Medulla oblongata (tissue), 1 donor: ENCODE data around the gene USP14.

Experiments
- DNase-seq: peaks from one replicate; pipeline ENCODE4 v3.0.0-alpha.2; 2015; ENCODE audit errors: extremely low spot score

USP14 gene

DNA sequence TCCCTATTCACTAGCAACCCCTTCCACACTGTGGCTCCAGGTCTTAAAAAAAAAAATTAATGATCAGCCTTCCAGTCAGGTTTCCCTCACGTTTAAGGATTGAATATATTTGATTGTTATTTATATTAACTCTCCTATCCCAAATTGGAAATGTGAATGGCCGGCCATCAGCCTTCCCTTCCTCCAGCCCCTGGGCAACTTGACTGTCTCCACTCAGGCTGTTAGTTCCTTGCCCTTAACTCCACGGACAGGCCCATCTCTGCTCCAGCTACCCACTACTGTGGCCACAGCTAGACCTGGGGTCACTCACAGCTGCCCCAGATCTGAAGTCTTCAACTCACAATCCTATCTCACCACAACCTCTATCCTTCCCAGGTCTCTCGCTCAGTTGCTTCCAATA lies 69.5 kb downstream of the USP14 start:
- no peak for DNase-seq

DNA sequence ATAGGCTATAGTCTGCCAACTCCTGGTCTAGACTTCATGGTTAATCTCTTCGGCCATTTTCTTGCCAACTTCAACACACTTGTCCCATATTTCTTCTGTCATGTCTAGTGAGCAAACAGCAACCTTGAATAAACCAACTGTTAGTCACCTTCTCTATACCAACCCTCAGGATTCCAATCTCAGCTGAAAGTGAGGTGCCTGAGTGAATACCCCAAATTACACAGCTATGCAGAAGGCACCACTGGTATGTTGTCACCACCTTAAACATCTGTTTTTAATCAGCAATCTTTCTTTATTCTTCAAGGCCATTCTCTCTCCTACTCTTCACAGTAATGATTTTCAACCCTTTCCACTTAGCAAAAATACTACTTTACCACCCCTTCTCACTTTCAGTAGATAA lies 70.2 kb downstream of the USP14 start:
- DNase-seq, result no peak

DNA sequence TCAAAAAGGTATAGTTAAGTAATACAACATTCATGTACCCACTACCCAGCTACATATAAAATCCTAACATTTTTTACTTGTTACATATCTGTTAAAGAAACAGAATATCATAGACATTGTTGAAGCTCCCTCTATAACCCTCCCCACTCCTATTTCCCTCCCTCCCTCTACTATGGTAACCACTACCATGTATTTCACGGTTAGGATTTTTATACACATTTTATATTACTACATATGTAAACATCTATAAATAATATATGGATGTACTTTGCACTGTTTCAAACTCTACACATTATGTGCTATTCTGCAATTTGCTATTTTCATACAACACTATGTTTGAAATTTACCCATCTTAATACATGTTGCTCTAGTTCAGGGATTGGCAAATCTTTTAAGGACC lies 73.2 kb downstream of the USP14 start:
- no peak for DNase-seq

DNA sequence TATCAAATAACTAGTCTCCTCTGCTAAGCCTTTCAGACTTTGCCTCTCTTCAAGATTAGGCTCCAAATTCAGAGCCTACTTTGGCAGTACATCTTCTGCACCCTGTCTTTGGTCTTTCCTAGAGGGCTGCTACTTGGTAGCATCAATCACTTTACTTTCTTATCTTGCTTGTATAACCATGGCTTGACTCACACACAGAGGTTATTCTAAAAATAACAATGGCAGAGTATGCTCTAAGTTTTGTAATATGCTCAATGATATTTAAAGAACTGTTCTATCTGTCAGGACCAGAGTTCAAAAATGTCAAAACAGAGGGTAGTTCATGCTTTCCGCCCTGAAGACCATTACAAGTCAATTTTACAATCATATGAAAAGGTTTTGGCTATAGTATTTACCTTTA lies 81.8 kb downstream of the USP14 start:
- no peak for DNase-seq

DNA sequence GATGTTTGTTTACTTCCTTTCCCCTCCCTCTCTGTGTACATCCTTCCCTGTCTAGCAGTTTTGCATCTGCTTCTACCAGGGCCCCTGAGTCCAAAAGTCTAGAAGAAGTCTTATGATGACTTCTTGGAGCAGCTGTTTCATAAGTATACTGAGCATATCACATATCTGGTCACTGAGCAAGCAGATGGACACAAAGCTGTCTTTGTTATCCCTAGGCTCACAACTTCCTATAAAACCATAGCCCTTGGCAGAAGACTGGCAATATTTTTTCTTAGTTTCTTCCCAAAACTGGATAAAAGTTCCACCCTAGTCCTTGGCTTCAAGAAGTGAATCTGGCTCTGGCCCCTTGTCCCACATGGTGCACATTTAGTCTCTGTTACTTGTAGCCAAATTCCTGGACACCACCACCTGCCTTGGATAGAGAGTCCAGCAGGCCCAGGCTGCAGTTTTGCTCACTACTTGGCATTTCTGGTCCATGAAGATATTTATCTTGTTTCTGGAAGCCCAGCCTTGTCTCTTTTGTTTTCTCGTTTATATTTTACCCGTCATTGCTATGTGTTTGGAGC lies 87.0 kb downstream of the USP14 start:
- peak; percentile 27 for DNase-seq

DNA sequence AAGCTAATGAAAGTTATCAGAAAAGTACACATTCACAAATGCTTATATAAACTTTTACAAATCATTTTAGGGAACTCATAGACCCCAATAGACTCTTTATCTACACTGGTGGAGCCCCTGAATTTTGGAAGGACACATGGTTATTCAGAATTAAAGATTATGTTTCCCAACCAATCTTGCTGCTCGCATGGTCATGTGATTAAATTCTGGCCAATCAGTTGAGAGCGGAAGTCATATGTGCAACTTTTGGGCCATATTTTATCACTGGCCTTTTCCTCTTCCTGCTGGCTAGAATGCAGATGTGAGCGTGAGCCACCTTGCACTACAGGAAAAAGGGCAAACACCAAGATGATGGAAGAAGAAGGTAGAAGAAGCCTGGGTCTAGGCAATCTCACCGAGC lies 89.7 kb downstream of the USP14 start:
- DNase-seq, result no peak

DNA sequence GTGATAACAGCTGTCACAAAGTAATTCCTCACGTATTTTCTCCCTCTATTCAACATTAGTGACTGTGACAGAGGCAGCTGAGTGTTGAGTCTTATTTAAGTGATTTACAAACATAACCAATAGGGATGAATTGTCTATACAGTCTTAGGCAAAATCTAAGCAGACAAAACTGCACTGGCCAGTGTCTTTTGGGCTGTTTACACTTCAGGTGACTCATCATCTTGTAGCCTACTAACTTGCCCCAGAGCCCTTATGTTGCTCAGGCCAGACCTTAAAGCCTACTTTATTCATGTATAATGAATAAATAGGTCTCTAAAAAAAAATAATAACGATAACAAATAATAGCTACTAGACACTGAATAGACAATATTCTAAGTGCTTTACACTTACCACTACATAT lies 92.3 kb downstream of the USP14 start:
- DNase-seq, result no peak

DNA sequence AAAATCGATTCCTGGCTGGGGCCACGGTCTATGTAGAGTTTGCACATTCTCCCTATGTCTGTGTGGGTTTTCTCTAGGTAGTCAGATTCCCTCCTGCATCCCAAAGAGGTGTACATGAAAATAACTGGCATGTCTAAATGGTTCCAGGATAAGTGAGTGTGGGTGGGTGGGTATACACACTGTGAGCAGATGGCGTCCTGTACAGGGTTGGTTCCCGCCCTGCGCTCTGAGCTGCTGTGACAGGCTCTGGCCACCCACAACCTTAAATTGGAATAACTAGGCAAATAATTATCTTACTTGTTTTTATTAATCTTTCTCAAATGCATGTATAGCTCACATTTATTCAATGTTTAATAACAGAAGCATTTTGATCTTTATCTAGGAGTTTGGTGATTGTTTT lies 93.2 kb downstream of the USP14 start:
- DNase-seq, result no peak

DNA sequence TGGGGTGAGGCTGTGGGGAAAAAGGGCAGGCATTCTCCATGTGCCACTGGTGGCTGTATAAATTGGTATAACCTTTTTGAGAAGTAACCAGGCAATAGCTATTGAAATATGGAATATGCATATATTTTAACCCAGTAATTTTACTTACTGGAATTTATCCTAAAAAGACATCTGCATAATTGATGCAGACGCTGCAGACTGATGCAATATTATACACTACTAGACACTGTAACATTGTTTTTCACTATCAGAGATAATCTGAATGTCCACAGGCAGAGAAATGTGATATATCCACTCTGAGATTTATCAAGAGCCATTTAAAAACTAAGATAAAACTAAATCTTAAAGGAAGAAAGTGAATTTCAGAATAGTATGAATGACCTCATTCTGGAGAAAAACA lies 94.8 kb downstream of the USP14 start:
- no peak for DNase-seq

DNA sequence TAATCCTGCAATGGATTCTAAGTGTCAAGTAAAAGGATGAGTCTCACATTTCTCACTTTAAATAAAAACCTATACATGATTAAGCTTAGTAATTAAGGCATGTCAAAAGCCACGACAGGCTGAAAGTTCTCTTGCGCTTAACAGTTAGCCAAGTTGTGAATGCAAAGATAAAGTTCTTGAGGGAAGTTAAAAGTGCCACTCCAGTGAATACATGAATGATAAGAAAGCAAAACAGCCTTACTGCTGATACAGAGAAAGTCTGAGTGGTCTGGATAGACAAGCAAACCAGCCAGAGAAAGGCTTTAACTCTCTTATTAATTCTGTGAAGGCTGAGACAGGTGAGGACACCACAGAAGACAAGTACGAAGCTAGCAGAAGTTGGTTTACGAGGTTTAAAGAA lies 96.8 kb downstream of the USP14 start:
- DNase-seq, result no peak

DNA sequence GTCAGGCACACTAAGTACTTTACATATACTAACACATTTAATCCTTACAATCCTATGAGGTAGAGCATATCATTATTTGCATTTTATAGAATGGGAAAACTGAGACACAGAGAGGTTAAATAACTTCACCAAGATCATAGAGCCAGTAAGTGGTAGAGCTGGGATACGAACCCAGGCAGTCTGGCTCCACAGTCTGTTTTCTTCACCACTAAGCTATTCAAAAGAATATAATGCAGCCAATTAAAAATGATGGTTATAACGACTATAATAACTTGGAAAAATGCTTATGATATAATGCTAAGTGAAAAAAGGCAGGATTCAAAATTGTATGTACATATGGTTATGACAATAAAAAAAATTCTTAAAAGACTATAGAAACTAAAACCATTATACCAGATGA lies 102.2 kb downstream of the USP14 start:
- DNase-seq, result no peak

DNA sequence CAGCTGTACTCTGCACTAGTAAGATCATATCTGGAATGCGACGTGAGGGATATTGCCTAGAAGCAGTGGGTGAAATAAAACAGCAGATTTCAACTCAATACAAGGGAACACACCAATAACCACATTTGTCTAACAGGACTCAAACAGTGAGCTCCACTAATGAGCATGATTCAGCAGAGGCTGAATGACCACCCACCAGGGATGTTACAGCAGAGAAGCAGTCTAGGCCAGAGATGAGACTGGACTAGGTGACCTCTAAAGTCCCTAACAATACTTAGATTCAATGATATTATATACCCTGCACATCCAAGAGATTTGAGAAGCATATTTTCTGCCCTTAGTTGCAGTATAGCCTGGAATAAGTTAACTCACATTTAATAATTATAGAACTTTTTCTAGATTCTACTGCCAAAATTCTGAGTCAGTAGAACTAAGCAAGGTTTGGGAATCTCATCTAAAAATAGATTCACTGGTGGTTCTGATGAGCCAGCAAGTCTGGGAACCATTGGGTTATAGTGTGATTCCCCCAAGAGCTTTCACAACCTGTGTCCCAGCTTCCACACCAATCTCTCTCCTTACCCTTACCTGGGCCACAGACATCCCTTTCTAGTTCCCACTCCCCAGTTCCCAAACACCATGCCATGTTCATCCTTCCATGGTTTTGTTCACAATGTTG lies 103.2 kb downstream of the USP14 start:
- no peak for DNase-seq
